Stimulated activated CD4-positive, alpha-beta T cell treated with anti-CD3 and anti-CD28 coated beads, Interleukin-1b, Interleukin-23, amount 100 ng/mL, for 48 hours (primary cell): ENCODE results near the gene LRRC25.
"Not testable (repeated sequence)": the region's sequence is repeated elsewhere in the genome, so short reads cannot be mapped to it uniquely, and the experiment has no call there.

ENCODE experiments used
- DNase-seq: peaks from one replicate; pipeline ENCODE4 v3.0.0-alpha.2; 2020

LRRC25 gene

DNA sequence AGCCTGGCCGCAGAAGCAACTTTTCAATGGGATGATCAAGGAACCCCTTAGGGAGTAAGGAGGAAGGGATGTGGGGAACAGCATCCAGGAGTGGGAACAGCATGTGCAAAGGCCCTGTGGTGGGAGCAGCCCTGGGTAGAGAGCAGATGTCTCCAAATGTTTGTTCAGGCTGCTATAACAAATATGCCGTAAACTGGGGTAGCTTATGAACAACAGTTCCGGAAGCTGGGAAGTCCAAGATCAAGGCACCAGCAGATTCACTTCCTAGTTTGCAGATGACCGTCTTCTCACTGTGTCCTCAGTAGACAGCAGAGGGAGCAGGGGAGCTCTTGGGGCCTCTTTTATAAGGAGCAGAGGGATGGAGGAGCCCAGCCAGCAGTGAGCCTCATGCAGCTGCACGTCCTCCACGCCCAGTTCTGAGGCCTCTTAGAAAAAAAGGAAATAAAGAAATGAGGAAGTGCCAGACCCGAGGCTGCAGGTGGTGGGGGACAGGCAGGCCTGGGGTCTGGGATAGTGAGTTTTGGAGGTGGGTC is 4.2 kb upstream of the LRRC25 start:
- no peak for DNase-seq

DNA sequence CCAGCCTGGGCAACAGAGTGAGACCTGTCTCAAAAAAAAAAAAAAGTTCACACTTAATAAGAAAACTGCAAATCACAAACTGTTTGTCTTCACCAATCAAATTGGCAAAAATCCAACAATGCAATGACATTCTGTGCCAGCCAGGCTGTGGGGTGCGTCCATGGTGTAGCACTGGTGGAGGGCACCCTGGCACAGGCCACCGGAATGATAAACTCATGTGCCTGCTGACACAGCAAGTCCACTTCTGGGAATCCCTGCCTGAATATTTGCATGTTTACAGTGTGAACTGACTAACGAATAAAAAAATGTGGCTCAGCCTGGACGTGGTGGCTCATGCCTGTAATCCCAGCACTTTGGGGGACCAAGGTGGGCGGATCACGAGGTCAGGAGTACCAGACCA is 1.6 kb upstream of the LRRC25 start:
- no peak for DNase-seq

GRCh38 chr19:18396471-18397241 is 766 bp downstream of the LRRC25 start:
- no peak for DNase-seq

- no peak for DNase-seq
Observed at GRCh38 chr19:18393836-18394235, 3.6 kb downstream of the LRRC25 start.

DNA sequence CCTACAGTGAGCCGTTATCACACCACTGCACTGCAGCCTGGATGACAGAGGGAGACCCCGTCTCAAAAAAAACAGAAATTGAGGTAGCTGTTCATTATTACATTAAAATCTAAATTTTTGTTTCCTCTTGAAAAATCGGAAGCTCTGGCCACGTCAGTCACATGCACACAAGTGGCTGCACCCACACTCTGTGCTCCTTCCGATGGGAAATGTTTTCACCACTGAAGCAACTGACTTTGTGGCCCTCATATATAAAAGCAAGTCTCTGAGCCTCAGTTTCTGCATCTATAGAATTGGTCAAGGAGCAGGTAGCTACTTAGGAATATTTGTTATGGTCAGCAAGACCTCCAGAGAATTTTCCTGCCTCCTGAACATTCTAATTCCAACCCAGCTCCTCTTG is 4.5 kb downstream of the LRRC25 start:
- DNase-seq, result no peak

DNA sequence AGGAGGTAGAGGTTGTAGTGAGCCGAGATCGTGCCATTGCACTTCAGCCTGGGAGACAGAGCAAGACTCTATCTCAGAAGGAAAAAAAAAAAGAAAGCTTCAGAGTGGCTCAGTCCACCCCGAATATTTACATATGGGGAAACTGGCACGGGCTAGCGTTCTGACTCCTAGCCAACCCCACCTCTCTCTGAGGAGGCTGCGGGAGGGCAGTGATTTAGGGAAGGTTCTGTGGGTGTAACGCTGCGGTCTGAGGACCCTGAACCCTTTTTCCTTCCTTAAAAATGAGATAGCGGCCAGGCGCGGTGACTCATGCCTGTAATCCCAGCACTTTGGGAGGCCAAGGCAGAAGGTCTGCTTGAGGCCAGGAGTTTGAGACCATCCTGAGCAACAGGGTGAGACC is 5.0 kb downstream of the LRRC25 start:
- DNase-seq, result no peak

- DNase-seq, result no peak
Observed at GRCh38 chr19:18391509-18392075, 5.8 kb downstream of the LRRC25 start.

- DNase-seq, result no peak
Observed at GRCh38 chr19:18390065-18390907, 7.1 kb downstream of the LRRC25 start.

DNA sequence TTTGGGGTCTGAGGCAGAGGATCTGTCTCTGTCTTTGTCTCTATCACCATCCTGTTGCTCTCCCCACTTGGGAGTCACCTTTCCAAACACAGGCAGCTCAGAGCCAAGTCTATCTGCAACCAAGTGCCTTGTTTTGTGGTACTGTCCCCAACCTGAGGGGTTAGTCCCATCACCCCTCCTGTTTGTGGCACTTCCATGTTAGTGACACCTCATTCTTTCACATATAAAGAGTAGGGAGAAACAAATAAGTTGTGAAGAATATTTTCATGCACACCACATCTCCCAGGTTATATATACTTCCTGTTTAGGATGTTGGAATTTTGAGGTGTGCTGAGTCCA is 7.7 kb downstream of the LRRC25 start:
- no peak for DNase-seq

DNA sequence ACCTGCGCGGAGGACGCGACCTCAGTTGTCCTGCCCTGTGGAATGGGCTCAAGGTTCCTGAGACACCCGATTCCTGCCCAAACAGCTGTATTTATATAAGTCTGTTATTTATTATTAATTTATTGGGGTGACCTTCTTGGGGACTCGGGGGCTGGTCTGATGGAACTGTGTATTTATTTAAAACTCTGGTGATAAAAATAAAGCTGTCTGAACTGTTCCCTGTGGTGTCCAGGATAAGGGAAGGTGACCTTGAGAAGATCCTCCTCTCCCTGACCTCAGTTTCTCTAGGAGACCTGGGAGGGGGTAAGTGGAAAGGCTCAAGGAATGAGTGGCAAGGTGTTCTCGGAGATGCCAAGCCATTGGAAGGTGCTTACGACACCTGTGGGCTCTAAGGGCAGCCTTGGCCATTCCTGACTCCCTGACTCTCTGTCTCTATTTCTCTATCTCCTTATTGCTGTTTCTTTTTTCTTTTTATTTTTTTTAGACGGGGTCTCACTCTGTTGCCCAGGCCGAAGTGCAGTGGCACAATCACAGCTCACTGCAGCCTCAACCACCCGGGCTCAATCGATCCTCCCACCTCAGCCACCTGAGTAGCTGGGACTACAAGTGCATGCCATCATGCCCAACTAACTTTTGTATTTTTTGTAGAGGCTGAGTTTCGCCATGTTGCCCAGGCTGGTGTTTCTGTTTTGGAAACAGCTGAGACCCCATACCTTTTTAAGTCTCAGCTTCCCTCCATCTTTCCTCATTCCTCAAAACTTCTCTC is 8.3 kb downstream of the LRRC25 start:
- DNase-seq, result no peak

DNA sequence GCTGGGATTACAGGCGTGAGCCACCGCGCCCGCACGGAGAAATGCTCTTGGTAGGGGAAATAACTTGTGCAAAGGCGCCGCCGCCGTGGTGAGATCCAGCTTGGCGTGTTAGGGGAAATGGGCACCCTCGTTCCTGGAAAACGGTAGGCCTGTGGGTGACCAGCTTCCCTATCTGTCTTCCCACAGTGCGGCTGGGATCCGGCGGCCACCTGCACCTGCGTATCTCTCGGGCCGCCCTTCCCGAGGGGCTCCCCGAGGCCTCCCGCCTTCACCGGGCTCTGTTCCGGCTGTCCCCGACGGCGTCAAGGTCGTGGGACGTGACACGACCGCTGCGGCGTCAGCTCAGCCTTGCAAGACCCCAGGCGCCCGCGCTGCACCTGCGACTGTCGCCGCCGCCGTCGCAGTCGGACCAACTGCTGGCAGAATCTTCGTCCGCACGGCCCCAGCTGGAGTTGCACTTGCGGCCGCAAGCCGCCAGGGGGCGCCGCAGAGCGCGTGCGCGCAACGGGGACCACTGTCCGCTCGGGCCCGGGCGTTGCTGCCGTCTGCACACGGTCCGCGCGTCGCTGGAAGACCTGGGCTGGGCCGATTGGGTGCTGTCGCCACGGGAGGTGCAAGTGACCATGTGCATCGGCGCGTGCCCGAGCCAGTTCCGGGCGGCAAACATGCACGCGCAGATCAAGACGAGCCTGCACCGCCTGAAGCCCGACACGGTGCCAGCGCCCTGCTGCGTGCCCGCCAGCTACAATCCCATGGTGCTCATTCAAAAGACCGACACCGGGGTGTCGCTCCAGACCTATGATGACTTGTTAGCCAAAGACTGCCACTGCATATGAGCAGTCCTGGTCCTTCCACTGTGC is 9.1 kb downstream of the LRRC25 start:
- peak; percentile 75 for DNase-seq

- DNase-seq, result no peak
Observed at GRCh38 chr19:18386543-18387271, 10.7 kb downstream of the LRRC25 start.

DNA sequence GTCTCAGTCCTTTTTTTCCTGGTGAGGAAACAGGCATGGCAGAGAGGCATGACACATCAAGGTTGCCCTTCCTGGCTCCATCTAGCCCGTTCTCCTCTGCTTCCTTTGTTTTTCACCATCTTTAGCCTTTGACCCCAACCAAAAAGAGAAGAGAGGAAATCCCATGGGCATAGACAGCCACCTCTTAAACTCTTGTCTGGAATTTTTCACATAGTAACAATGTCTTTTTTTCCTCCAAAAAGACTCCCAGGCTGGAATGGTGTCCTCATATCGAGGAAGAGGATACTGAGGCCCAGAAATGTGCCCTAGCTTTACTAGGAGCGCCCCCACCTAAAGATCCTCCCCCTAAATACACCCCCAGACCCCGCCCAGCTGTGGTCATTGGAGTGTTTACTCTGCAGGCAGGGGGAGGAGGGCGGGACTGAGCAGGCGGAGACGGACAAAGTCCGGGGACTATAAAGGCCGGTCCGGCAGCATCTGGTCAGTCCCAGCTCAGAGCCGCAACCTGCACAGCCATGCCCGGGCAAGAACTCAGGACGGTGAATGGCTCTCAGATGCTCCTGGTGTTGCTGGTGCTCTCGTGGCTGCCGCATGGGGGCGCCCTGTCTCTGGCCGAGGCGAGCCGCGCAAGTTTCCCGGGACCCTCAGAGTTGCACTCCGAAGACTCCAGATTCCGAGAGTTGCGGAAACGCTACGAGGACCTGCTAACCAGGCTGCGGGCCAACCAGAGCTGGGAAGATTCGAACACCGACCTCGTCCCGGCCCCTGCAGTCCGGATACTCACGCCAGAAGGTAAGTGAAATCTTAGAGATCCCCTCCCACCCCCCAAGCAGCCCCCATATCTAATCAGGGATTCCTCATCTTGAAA is 11.5 kb downstream of the LRRC25 start, which contains the start of gene GDF15:
Gene GDF15 (plus strand): TSS at position 484 of the 868 bp plus-strand sequence. CDS start 32 bp downstream, at position 516.
- DNase-seq, result peak; percentile 16

- DNase-seq, result no peak
Observed at GRCh38 chr19:18385359-18385674, 12.1 kb downstream of the LRRC25 start.

GRCh38 chr19:18384775-18385174 is 12.6 kb downstream of the LRRC25 start:
- DNase-seq, result no peak

DNA sequence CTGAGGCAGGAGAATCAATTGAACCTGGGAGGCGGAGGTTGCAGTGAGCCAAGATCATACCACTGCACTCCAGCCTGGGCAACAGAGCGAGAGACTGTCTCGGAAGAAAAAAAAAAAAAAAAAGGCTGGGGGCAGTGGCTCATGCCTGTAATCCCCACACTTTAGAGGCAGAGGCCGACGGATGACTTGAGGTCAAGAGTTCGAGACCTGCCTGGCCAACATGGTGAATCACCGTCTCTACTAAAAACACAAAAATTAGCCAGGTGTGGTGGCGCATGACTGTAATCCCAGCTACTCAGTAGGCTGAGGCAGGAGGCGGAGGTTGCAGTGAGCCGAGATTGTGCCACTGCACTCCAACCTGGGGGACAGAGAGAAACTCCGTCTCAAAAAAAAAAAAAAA is 13.8 kb downstream of the LRRC25 start:
- DNase-seq, result not testable (repeated sequence)

- no peak for DNase-seq
Observed at GRCh38 chr19:18380843-18381242, 16.6 kb downstream of the LRRC25 start.

DNA sequence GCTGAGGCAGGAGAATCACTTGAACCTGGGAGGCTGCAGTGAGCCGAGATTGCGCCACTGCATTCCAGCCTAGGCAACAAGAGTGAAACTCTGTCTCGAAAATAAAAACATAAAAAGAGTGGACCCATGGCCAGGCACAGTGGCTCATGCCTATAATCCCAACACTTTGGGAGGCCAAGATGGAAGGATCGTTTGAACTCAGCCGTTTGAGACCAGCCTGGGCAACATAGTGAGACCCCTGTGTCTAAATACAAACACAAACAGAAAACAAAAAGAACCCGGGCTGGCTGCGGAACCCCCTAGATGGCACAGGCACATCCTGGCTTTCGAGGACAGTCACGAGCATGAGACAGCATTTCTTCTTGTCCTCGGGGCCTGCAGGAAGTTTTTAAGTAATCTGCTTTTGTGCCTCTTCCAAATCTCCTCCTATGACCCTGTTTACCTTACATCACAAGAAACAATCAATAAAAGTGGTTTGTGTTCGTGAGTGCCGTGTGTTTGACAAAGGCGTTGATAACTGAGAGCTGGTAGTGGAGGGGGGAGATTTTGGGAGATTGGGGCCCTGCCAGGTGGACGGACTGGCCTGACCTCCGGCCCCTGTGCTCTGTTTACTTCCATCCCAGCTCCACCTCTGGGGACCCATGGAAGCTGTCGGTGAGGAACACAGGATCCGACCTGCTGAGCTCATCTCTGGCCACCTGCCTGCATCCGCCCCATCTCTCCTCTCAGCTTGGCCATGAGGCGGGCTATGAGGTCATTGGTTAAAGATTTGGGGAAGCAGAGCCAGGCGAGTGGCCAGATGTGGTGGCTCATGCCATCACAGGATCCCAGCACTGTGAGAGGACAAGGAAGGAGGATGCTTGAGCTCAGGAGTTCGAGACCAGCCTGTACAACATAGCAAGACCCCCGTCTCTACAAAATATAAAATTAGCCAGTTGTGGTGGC is 17.3 kb downstream of the LRRC25 start:
- DNase-seq, result no peak

DNA sequence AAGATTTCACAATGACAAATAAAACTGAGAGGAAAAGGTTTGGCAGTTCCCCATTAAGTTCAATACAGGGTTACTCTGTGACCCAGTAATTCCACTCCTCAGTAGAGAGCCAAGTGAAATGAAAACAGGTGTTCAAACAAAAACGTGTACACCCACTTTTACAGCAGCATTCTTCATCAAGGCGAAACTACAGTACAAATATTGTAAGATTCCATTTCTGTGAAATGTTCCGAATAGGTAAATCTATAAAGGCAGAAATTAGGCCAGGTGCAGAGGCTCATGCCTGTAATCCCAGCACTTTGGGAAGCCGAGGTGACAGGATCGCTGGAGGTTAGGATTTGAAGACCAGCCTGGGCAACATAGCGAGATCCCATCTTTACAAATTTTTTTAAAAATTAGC is 20.4 kb downstream of the LRRC25 start:
- no peak for DNase-seq
